Measurements from ENCODE around the gene SOX13. TPM values are rescaled to one million over a fixed set of nuclear protein-coding genes. Genes with fewer than 3 reads are reported as not detected.

The SOX13 gene
- total RNA-seq, 6 experiments from 2014 or later: 12.5 to 29.1 (median 17.1) TPM

DNA sequence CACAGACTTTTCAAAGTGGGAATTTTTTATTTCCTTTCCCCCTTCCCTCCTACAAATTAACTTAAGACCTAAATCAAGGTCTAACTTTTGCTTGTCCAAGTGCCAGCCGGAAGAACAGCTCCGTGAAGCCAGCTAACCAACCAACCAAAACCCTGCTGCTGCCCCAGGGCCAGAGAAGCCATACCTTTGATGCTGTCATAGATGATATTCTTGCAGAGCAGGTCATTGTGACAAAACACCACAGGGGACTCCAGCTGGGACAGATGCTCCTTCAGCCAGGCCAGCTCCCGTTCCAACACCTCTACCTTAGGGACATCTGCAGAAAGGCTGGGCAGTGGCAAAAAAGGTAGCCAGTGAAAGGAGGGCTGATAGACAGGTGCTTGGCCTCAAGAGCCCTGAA is 68.2 kb downstream of the SOX13 start:
- H3K27ac ChIP-seq: peak overlapping the region in 1 of 3 donors; percentile 76
- ATAC-seq (no peak), DNase-seq (no peak)
- H3K4me1 ChIP-seq: peaks cover 0 to 82% (median 28%) of the 10 kb centered on the region in 4 donors
- no peak overlapping the region for H3K4me3 ChIP-seq
- H3K27me3 ChIP-seq: no peaks in the 10 kb centered on the region
- 93% methylated on average over 3 of the region's 3 CpGs for WGBS (ENCODE audit: insufficient coverage, low coverage, low lambda C conversion rate, missing lambda C conversion rate)
- H3K9me3 ChIP-seq: no peaks in the 10 kb centered on the region
- intact Hi-C loops (cut with DNase I): no loop called here
- TF ChIP-seq POLR2A (IDR thresholded peaks at IDR 0.05): no peak
- H3K36me3 ChIP-seq: peaks cover 0 to 56% (median 18%) of the 10 kb centered on the region in 4 donors

DNA sequence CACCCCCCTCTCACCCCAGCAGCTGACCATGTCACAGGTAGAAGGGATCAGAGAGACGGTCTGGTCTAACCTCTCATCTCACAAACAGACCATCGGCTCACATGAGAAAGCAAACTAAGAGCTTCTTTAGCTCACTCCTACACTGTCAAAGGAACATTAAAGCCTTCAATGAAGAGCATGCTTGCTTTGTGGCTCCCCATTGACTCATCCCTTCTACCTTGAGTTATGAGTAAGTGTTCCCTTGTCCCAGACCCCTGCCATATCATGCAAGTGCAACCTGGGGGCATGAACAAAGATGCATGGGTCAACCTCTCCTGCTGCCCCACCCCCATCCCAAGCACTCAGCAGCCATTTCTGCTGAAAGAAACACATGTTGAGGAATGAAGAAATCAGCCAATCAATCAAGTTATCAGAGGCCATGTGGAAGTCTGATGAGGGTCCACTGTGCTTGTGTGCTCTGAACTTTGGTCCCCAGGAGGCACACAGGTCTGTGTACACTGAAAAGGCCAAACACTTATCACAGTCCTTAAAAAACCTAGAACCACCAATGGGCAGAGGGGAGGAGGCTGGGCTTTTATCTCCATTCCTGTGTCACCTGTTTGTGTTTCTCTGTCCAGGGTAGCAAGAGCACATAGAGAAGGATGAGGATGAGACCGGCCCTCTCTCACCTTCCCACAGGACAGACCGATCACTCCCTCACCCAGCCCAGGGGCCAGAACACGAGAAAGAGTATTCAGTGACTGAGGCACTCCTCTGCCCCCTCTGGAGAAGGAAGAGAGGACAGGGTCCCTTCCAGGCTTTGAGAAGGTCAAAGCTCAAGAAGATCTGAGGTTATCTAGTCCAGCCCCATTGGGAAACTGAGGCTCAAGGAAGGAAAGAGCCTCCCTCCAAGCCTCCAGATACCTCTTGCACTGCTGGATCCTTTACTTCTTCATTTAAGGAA is 69.4 kb downstream of the SOX13 start:
- Histone ChIP-seq H3K4me1 (peaks cover 0 to 84% (median 28%) of the 10 kb centered on the region in 4 donors), H3K27me3 (no peaks in the 10 kb centered on the region), H3K4me3 (peak overlapping the region in 2 of 3 donors; percentile 28 to 33), H3K9me3 (no peaks in the 10 kb centered on the region), H3K36me3 (peaks cover 0 to 46% (median 19%) of the 10 kb centered on the region in 4 donors), H3K27ac (peak overlapping the region in 2 of 3 donors; percentile 73 to 76)
- no peak for TF ChIP-seq POLR2A (IDR thresholded peaks at IDR 0.05)
- TF ChIP-seq, protein P1, sequence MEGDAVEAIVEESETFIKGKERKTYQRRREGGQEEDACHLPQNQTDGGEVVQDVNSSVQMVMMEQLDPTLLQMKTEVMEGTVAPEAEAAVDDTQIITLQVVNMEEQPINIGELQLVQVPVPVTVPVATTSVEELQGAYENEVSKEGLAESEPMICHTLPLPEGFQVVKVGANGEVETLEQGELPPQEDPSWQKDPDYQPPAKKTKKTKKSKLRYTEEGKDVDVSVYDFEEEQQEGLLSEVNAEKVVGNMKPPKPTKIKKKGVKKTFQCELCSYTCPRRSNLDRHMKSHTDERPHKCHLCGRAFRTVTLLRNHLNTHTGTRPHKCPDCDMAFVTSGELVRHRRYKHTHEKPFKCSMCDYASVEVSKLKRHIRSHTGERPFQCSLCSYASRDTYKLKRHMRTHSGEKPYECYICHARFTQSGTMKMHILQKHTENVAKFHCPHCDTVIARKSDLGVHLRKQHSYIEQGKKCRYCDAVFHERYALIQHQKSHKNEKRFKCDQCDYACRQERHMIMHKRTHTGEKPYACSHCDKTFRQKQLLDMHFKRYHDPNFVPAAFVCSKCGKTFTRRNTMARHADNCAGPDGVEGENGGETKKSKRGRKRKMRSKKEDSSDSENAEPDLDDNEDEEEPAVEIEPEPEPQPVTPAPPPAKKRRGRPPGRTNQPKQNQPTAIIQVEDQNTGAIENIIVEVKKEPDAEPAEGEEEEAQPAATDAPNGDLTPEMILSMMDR (IDR thresholded peaks at IDR 0.05): no peak
- intact Hi-C loops (cut with DNase I): no loop called here
- ATAC-seq (peak; percentile 5 to 62 (median 52)), DNase-seq (peak in 2 of 3 donors; percentile 73 to 77)
- WGBS (ENCODE audit: insufficient coverage, low coverage, low lambda C conversion rate, missing lambda C conversion rate): 13% methylated on average over 2 of the region's 5 CpGs

DNA sequence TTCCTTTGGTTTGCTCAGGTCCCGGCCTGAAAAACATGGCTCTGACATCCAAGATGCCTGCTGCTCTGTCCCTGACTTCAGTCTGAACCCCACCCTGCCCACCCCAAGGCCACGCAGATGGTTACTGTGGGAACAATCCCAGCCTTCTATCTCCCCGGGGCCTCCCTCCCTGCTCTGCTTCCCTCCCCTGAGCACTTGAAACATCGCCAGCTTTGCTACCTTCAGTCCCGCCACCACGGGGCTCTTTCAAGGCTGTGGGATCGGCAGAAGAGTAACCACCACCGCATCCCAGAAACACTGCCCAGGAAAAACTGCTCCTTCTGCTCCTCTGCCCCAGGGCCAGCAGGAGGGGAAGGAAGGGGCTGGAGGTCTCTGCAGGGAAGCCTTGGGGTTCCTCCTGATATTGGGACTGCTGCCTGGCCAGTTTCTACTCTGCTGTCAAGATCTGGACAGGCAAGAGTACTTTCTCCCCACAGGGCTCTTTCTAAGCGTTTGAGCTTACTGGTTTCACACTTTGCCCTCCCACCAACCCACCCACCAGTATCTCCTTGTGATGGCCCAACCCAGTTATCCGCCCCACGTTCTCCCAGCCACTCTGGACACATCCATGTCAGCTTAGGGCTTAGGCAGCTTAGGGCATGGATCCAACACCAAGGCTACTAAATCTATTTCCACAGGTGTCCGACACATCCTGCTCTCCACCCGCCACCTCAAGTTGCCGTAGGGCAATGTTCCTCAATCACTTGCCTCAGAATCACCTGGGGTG is 70.5 kb downstream of the SOX13 start:
- Histone ChIP-seq H3K4me3 (peak overlapping the region in 2 of 3 donors; percentile 28 to 33), H3K9me3 (no peaks in the 10 kb centered on the region), H3K36me3 (peaks cover 0 to 34% (median 16%) of the 10 kb centered on the region in 4 donors), H3K27me3 (no peaks in the 10 kb centered on the region), H3K4me1 (peaks cover 0 to 84% (median 25%) of the 10 kb centered on the region in 4 donors), H3K27ac (peak overlapping the region in 2 of 3 donors; percentile 73 to 76)
- TF ChIP-seq, protein P1 (IDR thresholded peaks at IDR 0.05): no peak
- TF ChIP-seq POLR2A (IDR thresholded peaks at IDR 0.05): no peak
- WGBS (ENCODE audit: insufficient coverage, low coverage, low lambda C conversion rate, missing lambda C conversion rate): 29% methylated on average over 6 of the region's 14 CpGs
- intact Hi-C loops (cut with DNase I): no loop called here
- peak in 1 of 4 donors; percentile 2 for ATAC-seq
- DNase-seq: peak in 1 of 3 donors; percentile 73

DNA sequence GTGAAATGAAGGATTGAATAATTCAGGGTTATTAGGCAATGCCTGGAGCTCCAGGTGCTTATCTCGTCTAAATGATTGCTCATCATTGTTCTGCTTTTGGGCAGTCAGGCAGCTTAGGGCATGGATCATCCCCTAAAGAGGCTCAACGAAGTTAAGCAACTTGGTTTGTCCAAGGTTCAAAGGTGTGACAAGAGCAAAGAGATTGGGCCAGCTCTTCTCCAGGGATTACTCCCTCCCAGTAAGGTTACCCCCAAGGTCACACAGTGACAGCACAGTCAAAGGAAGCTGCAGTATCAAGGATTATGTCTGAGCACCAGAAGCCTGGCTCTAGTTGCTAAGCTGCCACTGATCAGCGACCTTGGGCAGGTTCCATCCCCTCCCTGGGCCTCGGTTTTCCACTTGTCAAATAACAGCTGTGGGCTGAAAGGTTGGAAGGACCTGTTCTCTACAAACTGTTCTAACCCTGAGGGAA is 72.2 kb downstream of the SOX13 start:
- peaks cover 0 to 71% (median 21%) of the 10 kb centered on the region in 4 donors for H3K4me1 ChIP-seq

More for the DNA sequence above, 72.2 kb downstream of the SOX13 start:
- peaks cover 0 to 19% (median 9%) of the 10 kb centered on the region in 4 donors for H3K36me3 ChIP-seq
- TF ChIP-seq, protein P1 (IDR thresholded peaks at IDR 0.05): no peak
- no peak for TF ChIP-seq POLR2A (IDR thresholded peaks at IDR 0.05)
- intact Hi-C loops (cut with DNase I): no loop called here
- H3K27me3 ChIP-seq: no peaks in the 10 kb centered on the region
- H3K9me3 ChIP-seq: no peaks in the 10 kb centered on the region
- H3K27ac ChIP-seq: peak overlapping the region in 2 of 3 donors; percentile 73 to 80
- DNase-seq: peak in 2 of 3 donors; percentile 83 to 90
- H3K4me3 ChIP-seq: peak overlapping the region in 2 of 3 donors; percentile 55 to 98
- peak; percentile 46 to 70 (median 62) for ATAC-seq
- WGBS (ENCODE audit: insufficient coverage, low coverage, low lambda C conversion rate, missing lambda C conversion rate): 8% methylated on average over 4 of the region's 4 CpGs
